ENCODE data around the gene C20orf96. TPM values are rescaled to one million over a fixed set of nuclear protein-coding genes. Genes with fewer than 3 reads are reported as not detected.

Gene C20orf96
- polyA plus RNA-seq, 1 donor (not counting 4 experiments of a cell fraction or from before 2014, with no cell fraction given): 3.6 TPM

DNA sequence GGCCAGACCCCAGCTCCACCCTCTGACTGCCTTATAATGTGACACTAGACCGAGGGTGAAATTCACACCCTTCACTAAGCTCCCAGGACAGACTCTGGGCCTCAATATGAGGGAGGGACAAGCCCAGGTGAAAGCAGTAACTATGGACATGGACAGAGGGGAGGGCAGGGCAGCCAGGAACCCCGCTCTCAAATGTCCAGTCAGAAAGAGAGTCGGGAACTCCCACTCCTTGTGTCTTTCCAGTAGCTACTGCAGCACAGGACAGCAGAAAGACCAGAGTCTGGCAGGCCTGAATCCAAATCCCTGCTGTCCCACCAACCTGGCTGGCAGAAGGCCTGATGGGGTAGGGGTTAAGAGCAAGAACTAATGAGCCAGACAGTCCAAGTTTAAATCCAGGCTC, 6.4 kb downstream of the C20orf96 start:
- TF ChIP-seq EZH2 (IDR thresholded peaks at IDR 0.05; ENCODE audit: low read length): no peak
- TF ChIP-seq, protein P1, sequence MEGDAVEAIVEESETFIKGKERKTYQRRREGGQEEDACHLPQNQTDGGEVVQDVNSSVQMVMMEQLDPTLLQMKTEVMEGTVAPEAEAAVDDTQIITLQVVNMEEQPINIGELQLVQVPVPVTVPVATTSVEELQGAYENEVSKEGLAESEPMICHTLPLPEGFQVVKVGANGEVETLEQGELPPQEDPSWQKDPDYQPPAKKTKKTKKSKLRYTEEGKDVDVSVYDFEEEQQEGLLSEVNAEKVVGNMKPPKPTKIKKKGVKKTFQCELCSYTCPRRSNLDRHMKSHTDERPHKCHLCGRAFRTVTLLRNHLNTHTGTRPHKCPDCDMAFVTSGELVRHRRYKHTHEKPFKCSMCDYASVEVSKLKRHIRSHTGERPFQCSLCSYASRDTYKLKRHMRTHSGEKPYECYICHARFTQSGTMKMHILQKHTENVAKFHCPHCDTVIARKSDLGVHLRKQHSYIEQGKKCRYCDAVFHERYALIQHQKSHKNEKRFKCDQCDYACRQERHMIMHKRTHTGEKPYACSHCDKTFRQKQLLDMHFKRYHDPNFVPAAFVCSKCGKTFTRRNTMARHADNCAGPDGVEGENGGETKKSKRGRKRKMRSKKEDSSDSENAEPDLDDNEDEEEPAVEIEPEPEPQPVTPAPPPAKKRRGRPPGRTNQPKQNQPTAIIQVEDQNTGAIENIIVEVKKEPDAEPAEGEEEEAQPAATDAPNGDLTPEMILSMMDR (optimal IDR thresholded peaks at IDR 0.05 in 1 of 3, IDR thresholded peaks at IDR 0.05 in 1 of 3, conservative IDR thresholded peaks at IDR 0.05 in 1 of 3; ENCODE audit: extremely low read depth in 1 of 3, insufficient read depth in 2 of 3, low read length in 3 of 3): no peak
- Histone ChIP-seq H3K27me3 (ENCODE audit: control insufficient read depth, extremely low read depth, insufficient read depth, low read length) (no peaks in the 10 kb centered on the region), H3K9ac (ENCODE audit: control insufficient read depth, extremely low read depth, insufficient read depth, low read length) (no peak overlapping the region), H3K27ac (ENCODE audit: control insufficient read depth, insufficient read depth, low read length) (no peak overlapping the region), H3K36me3 (ENCODE audit: control insufficient read depth in 2 of 2, extremely low read depth in 1 of 2, insufficient read depth in 2 of 2, low read length in 2 of 2) (no peaks in the 10 kb centered on the region), H4K20me1 (ENCODE audit: control insufficient read depth, extremely low read depth, insufficient read depth, low read length) (no peaks in the 10 kb centered on the region), H3K4me3 (ENCODE audit: control insufficient read depth in 2 of 3, extremely low read depth in 1 of 3, insufficient read depth in 2 of 3, low read depth in 1 of 3, low read length in 3 of 3) (no peak overlapping the region), H3K79me2 (ENCODE audit: control insufficient read depth, insufficient read depth, low read length) (no peaks in the 10 kb centered on the region), H3K4me2 (ENCODE audit: control insufficient read depth, extremely low read depth, insufficient read depth, low read depth, low read length) (no peak overlapping the region), H2AFZ (ENCODE audit: control insufficient read depth, low read length) (no peak overlapping the region), H3K9me1 (ENCODE audit: control insufficient read depth, extremely low read depth, insufficient read depth, low read length) (no peaks in the 10 kb centered on the region), H3K4me1 (ENCODE audit: control insufficient read depth, extremely low read depth, insufficient read depth, low read length) (no peaks in the 10 kb centered on the region), H3K9me3 (ENCODE audit: control insufficient read depth, low read depth, low read length) (no peaks in the 10 kb centered on the region)
- DNase-seq (ENCODE audit: low read depth, low spot score): no peak
- dilution Hi-C loops (cut with MboI; ENCODE audit: extremely low pct_ligation_motif_present, low sequenced_read_pairs): no loop called here
- FAIRE-seq: no peak

DNA sequence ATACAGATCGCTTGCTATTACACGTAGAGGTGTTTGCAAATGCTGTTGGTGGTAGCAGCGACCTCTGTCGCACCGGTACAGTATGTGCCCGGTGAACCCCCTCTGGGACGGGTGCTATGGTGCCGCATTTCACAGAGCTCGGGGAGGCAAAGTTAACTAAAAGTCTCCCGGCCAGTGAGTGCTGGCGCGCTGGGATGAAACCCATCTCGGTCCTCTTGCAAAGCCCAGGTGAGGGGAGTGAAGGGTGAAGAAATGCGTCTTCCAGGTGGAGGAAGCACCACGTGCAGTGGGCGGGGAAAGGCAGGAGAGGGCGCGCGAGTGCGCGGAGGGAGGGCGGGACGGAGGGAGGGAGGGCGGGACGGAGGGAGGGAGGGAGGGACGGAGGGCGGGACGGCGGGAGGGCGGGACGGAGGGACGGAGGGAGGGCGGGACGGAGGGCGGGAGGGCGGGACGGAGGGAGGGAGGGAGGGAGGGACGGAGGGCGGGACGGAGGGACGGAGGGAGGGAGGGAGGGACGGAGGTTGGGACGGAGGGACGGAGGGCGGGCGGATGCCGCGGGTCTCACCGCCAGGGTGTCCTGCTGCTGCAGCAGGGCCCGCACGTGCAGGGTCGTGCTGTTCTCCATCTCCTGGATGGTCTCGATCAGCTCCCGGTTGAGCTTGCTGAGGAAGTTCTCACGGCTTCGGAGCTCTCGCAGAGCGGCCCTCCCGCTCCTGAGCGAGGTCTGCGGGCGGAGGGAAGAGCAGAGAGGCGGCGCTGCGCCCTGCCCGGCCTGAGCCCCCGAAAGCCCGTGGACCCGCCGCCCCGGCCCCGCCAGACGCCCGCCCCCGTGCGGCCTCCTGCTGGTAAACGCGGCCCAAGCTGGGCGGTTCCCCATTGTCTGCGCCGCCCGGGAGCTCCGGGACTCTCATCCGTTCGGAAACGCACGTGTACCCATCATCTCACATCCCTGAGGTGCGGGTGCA, 11.7 kb downstream of the C20orf96 start:
- Histone ChIP-seq H3K36me3 (ENCODE audit: control insufficient read depth in 2 of 2, extremely low read depth in 1 of 2, insufficient read depth in 2 of 2, low read length in 2 of 2) (no peaks in the 10 kb centered on the region), H3K9me1 (ENCODE audit: control insufficient read depth, extremely low read depth, insufficient read depth, low read length) (no peaks in the 10 kb centered on the region), H3K27ac (ENCODE audit: control insufficient read depth, insufficient read depth, low read length) (no peak overlapping the region), H3K4me3 (ENCODE audit: control insufficient read depth in 2 of 3, extremely low read depth in 1 of 3, insufficient read depth in 2 of 3, low read depth in 1 of 3, low read length in 3 of 3) (no peak overlapping the region), H3K27me3 (ENCODE audit: control insufficient read depth, extremely low read depth, insufficient read depth, low read length) (no peaks in the 10 kb centered on the region), H4K20me1 (ENCODE audit: control insufficient read depth, extremely low read depth, insufficient read depth, low read length) (no peaks in the 10 kb centered on the region), H3K4me1 (ENCODE audit: control insufficient read depth, extremely low read depth, insufficient read depth, low read length) (no peaks in the 10 kb centered on the region), H2AFZ (ENCODE audit: control insufficient read depth, low read length) (peak overlapping the region; percentile 40), H3K9me3 (ENCODE audit: control insufficient read depth, low read depth, low read length) (no peaks in the 10 kb centered on the region), H3K4me2 (ENCODE audit: control insufficient read depth, extremely low read depth, insufficient read depth, low read depth, low read length) (peak overlapping the region; percentile 5), H3K9ac (ENCODE audit: control insufficient read depth, extremely low read depth, insufficient read depth, low read length) (no peak overlapping the region), H3K79me2 (ENCODE audit: control insufficient read depth, insufficient read depth, low read length) (no peaks in the 10 kb centered on the region)
- no peak for DNase-seq (ENCODE audit: low read depth, low spot score)
- no peak for FAIRE-seq
- TF ChIP-seq, protein P1 (optimal IDR thresholded peaks at IDR 0.05 in 1 of 3, IDR thresholded peaks at IDR 0.05 in 1 of 3, conservative IDR thresholded peaks at IDR 0.05 in 1 of 3; ENCODE audit: extremely low read depth in 1 of 3, insufficient read depth in 2 of 3, low read length in 3 of 3): peak; percentile 19 to 38 (median 28)
- TF ChIP-seq EZH2 (IDR thresholded peaks at IDR 0.05; ENCODE audit: low read length): no peak
- dilution Hi-C loops (cut with MboI; ENCODE audit: extremely low pct_ligation_motif_present, low sequenced_read_pairs): no loop called here
